CD4-positive, alpha-beta memory T cell (primary cell): ENCODE data around the gene ARMC3. TPM values are rescaled to one million over a fixed set of nuclear protein-coding genes. Genes with fewer than 3 reads are reported as not detected.
"Not testable (repeated sequence)": the region's sequence is repeated elsewhere in the genome, so short reads cannot be mapped to it uniquely, and the experiment has no call there.

ENCODE experiments used
- CTCF ChIA-PET: fragments of 350-600 bp; sonication (Branson Sonifier 250); formaldehyde crosslinking; loops from one replicate; lab custom pipeline; 2021; ENCODE audit warnings: inconsistent platforms; ENCODE audit not compliant: partially characterized antibody; lab: Charles Lee
- POLR2A ChIA-PET: fragments of 350-600 bp; sonication (Branson Sonifier 250); formaldehyde crosslinking; loops from one replicate; lab custom pipeline; 2021; ENCODE audit not compliant: partially characterized antibody; lab: Charles Lee
- DNase-seq, 5 donors: peaks; one replicate each; pipeline versions ENCODE4 v3.0.0 to v3.0.0-alpha.2; 2020 to 2022; ENCODE audit warnings: mixed read lengths in 1 of 5
- H3K27ac ChIP-seq: one replicate; pipeline ENCODE4 v1.7.0; 2013; ENCODE audit warnings: low read depth, low read length
- H3K27me3 ChIP-seq: 2 replicates; pipeline ENCODE4 v1.7.0; 2013; ENCODE audit warnings: mild to moderate bottlenecking, low read length, moderate library complexity; ENCODE audit not compliant: insufficient read depth
- H3K36me3 ChIP-seq: 2 replicates; pipeline ENCODE4 v1.7.0; 2013; ENCODE audit warnings: mild to moderate bottlenecking, low read length, moderate library complexity; ENCODE audit not compliant: insufficient read depth
- H3K4me1 ChIP-seq: 2 replicates; pipeline ENCODE4 v1.7.0; 2013; ENCODE audit warnings: mild to moderate bottlenecking, low read length, moderate library complexity; ENCODE audit not compliant: insufficient read depth
- H3K4me3 ChIP-seq, 2 donors: one replicate each; pipeline ENCODE4 v1.7.0; 2013; ENCODE audit warnings: low read length in 2 of 2, mild to moderate bottlenecking in 1 of 2
- H3K9me3 ChIP-seq, 2 donors: one replicate each; pipeline ENCODE4 v1.7.0; 2013; ENCODE audit warnings: low read length in 2 of 2, control low read depth in 1 of 2; ENCODE audit not compliant: control insufficient read depth in 1 of 2
- H3K27ac Mint-ChIP-seq, 7 donors: one replicate each; pipeline ENCODE4 v1.8.0; 2020 to 2021; ENCODE audit warnings: mixed read lengths in 7 of 7, mild to moderate bottlenecking in 6 of 7, inconsistent platforms in 3 of 7, moderate library complexity in 3 of 7
- H3K27me3 Mint-ChIP-seq, 2 donors: one replicate each; pipeline ENCODE4 v1.8.0; 2020 to 2021; ENCODE audit warnings: mixed read lengths in 2 of 2
- H3K36me3 Mint-ChIP-seq, 2 donors: one replicate each; pipeline ENCODE4 v1.8.0; 2020 to 2021; ENCODE audit warnings: mixed read lengths in 2 of 2, inconsistent platforms in 1 of 2, mild to moderate bottlenecking in 1 of 2
- H3K4me1 Mint-ChIP-seq, 4 donors: one replicate each; pipeline ENCODE4 v1.8.0; 2020 to 2021; ENCODE audit warnings: mixed read lengths in 4 of 4, mild to moderate bottlenecking in 1 of 4
- H3K4me3 Mint-ChIP-seq, 8 donors: one replicate each; pipeline ENCODE4 v1.8.0; 2020 to 2021; ENCODE audit warnings: mixed read lengths in 8 of 8, mild to moderate bottlenecking in 7 of 8, moderate library complexity in 6 of 8, inconsistent platforms in 3 of 8
- H3K9me3 Mint-ChIP-seq, 8 donors: one replicate each; pipeline ENCODE4 v1.8.0; 2020 to 2021; ENCODE audit warnings: mixed read lengths in 8 of 8, mild to moderate bottlenecking in 5 of 8, inconsistent platforms in 3 of 8, moderate library complexity in 1 of 8
- intact Hi-C: fragments of 100-400 bp; cut with micrococcal nuclease; formaldehyde crosslinking; loops from one replicate; pipeline ENCODE4 v1.15.1; 2023
- polyA plus RNA-seq, 2 donors: library from polyadenylated mRNA; unstranded; fragments of 300-500 nt; fragmentation: Illumina TruSeq; gene quantifications; one replicate each; pipeline ENCODE4 v1.2.3, GENCODE V29; 2021
- total RNA-seq, 2 experiments: library from RNA; stranded (reverse); gene quantifications; one replicate each; pipeline ENCODE4 v1.2.3, GENCODE V29; 2021

ARMC3 gene
- total and polyA plus RNA-seq, 4 experiments from 2014 or later = not detected

- ChIA-PET CTCF (no interaction called here), POLR2A (no interaction called here)
- H3K9me3 ChIP-seq = no peaks in the 10 kb centered on the region
- peaks cover 0 to 16% (median 6%) of the 10 kb centered on the region in 8 donors for H3K9me3 Mint-ChIP-seq
- no peaks in the 10 kb centered on the region for H3K27me3 ChIP-seq
- intact Hi-C loops = no loop called here
- no peak overlapping the region for H3K27ac ChIP-seq
- H3K27me3 Mint-ChIP-seq = peaks cover 0 to 2% of the 10 kb centered on the region in 2 donors
- no peak overlapping the region for H3K4me3 ChIP-seq
- no peaks in the 10 kb centered on the region for H3K4me1 ChIP-seq
- no peak overlapping the region for H3K27ac Mint-ChIP-seq
- no peaks in the 10 kb centered on the region for H3K4me1 Mint-ChIP-seq
- no peak overlapping the region for H3K4me3 Mint-ChIP-seq
- H3K36me3 ChIP-seq = no peaks in the 10 kb centered on the region
- DNase-seq = no peak
- H3K36me3 Mint-ChIP-seq = peaks cover 0 to 2% of the 10 kb centered on the region in 2 donors
Measured at GRCh38 chr10:22899775-22900174, 28.1 kb upstream of the ARMC3 start.

DNA sequence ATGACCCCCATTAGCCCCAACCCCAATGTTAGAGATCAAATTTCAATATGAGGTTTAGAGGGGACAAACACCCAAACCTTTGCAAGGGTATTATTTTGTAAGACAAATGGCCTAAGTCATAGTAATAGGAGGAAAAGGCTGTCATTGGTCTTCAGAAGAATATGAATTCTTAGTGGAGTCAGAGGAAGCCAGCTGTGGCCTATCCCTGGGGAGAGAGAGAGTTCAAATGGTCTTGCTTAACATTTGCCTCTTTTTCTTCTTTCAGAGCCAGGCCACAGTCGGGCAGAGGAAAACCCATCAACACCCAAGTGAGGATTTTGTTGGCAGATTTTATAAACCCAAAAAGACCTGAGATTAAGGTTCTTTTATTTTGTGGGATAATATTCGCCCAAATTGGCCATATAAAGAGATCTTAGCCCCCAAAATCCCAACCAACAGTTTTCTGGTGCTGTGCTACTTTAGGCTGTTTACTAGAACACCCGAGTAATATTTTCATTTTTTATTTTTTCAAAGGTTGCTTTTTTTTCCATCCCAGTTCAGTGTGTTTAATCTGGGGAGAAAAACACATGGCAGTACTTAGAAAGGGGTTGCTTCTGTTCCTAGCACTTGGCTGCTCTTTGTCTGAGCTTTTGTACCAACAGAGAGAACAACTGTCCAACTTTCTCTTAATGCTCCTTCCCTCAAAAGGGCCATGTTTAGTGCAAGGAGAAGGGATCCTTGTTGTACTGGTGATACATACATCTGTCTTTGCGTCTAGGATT lies 26.8 kb upstream of the ARMC3 start:
- Histone ChIP-seq H3K36me3 (no peaks in the 10 kb centered on the region), H3K27ac (no peak overlapping the region), H3K4me3 (no peak overlapping the region), H3K4me1 (no peaks in the 10 kb centered on the region), H3K9me3 (no peaks in the 10 kb centered on the region), H3K27me3 (no peaks in the 10 kb centered on the region)
- POLR2A ChIA-PET = no interaction called here
- CTCF ChIA-PET = no interaction called here
- H3K4me1 Mint-ChIP-seq = no peaks in the 10 kb centered on the region
- H3K9me3 Mint-ChIP-seq = peaks cover 0 to 25% (median 14%) of the 10 kb centered on the region in 8 donors
- H3K36me3 Mint-ChIP-seq = peaks cover 0 to 2% of the 10 kb centered on the region in 2 donors
- H3K27ac Mint-ChIP-seq = no peak overlapping the region
- intact Hi-C loops = no loop called here
- H3K27me3 Mint-ChIP-seq = peaks cover 0 to 2% of the 10 kb centered on the region in 2 donors
- no peak overlapping the region for H3K4me3 Mint-ChIP-seq
- DNase-seq = no peak

DNA sequence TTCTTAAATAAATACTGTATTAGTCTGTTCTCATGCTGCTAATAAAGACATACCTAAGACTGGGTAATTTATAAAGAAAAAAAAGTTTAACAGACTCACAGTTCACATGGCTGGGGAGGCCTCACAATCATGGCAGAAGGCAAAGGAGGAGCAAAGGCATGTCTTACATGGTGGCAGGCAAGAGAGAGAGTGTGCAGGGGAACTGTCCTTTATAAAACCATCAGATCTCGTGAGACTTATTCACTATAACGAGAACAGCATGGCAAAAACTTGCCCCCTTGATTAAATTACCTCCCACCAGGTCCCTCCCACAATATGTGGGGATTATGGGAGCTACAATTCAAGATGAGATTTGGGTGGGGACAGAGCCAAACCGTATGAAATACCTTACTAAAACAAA lies 25.7 kb upstream of the ARMC3 start:
- POLR2A ChIA-PET, H3K4me1 ChIP-seq, H3K4me3 ChIP-seq, intact Hi-C loops, H3K27me3 Mint-ChIP-seq, DNase-seq, H3K4me1 Mint-ChIP-seq, H3K4me3 Mint-ChIP-seq, H3K36me3 ChIP-seq, H3K27me3 ChIP-seq, H3K9me3 ChIP-seq, CTCF ChIA-PET, H3K27ac ChIP-seq, H3K36me3 Mint-ChIP-seq, H3K27ac Mint-ChIP-seq: not testable (repeated sequence)
- peaks cover 0 to 25% (median 14%) of the 10 kb centered on the region in 8 donors for H3K9me3 Mint-ChIP-seq

DNA sequence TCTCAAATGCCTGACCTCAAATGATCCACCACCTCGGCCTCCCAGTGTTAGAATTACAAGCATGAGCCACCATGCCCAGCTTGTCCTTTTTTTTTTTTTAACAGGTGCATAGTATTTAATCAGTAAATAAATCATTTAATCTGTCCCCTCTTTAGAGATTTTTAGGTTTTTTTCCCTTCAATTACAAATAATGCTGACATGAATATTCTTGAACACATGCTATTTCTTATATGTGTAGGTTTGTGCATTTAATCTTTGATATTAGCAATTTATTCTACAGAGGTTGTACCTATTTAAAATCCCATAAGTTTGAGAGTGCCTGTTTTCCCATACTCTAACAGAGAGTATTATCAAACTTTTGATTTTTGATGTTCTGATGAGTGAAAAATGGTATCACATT lies 24.2 kb upstream of the ARMC3 start:
- H3K4me1 Mint-ChIP-seq = no peaks in the 10 kb centered on the region
- no peaks in the 10 kb centered on the region for H3K36me3 ChIP-seq
- POLR2A ChIA-PET = no interaction called here
- H3K4me3 Mint-ChIP-seq = no peak overlapping the region
- H3K36me3 Mint-ChIP-seq = peaks cover 4 to 9% of the 10 kb centered on the region in 2 donors
- no peak overlapping the region for H3K4me3 ChIP-seq
- H3K27ac ChIP-seq = no peak overlapping the region
- DNase-seq = no peak
- CTCF ChIA-PET = no interaction called here
- H3K4me1 ChIP-seq = no peaks in the 10 kb centered on the region
- no peaks in the 10 kb centered on the region for H3K27me3 ChIP-seq
- H3K27me3 Mint-ChIP-seq = peaks cover 0 to 3% of the 10 kb centered on the region in 2 donors
- H3K9me3 Mint-ChIP-seq = peaks cover 0 to 41% (median 27%) of the 10 kb centered on the region in 8 donors
- H3K27ac Mint-ChIP-seq = no peak overlapping the region
- H3K9me3 ChIP-seq = peaks cover 0 to 1% of the 10 kb centered on the region in 2 donors
- intact Hi-C loops = no loop called here

- POLR2A ChIA-PET = no interaction called here
- no peak overlapping the region for H3K27ac ChIP-seq
- H3K4me3 Mint-ChIP-seq = no peak overlapping the region
- peaks cover 0 to 6% of the 10 kb centered on the region in 2 donors for H3K9me3 ChIP-seq
- no peaks in the 10 kb centered on the region for H3K4me1 Mint-ChIP-seq
- peaks cover 5 to 14% of the 10 kb centered on the region in 2 donors for H3K36me3 Mint-ChIP-seq
- H3K27me3 ChIP-seq = no peaks in the 10 kb centered on the region
- intact Hi-C loops = no loop called here
- no peak overlapping the region for H3K27ac Mint-ChIP-seq
- H3K4me3 ChIP-seq = no peak overlapping the region
- CTCF ChIA-PET = no interaction called here
- no peaks in the 10 kb centered on the region for H3K4me1 ChIP-seq
- H3K36me3 ChIP-seq = no peaks in the 10 kb centered on the region
- no peak for DNase-seq
- H3K27me3 Mint-ChIP-seq = peaks cover 0 to 3% of the 10 kb centered on the region in 2 donors
- peaks cover 0 to 59% (median 41%) of the 10 kb centered on the region in 8 donors for H3K9me3 Mint-ChIP-seq
Measured at GRCh38 chr10:22906767-22907166, 21.1 kb upstream of the ARMC3 start.

GRCh38 chr10:22908837-22909236 lies 19.0 kb upstream of the ARMC3 start:
- Mint-ChIP-seq H3K27me3 (peaks cover 0 to 3% of the 10 kb centered on the region in 2 donors), H3K27ac (no peak overlapping the region), H3K36me3 (peaks cover 3 to 14% of the 10 kb centered on the region in 2 donors), H3K4me1 (peaks cover 0 to 5% (median 1%) of the 10 kb centered on the region in 4 donors), H3K9me3 (peaks cover 0 to 52% (median 35%) of the 10 kb centered on the region in 8 donors), H3K4me3 (no peak overlapping the region)
- Histone ChIP-seq H3K27ac (no peak overlapping the region), H3K36me3 (no peaks in the 10 kb centered on the region), H3K4me1 (no peaks in the 10 kb centered on the region), H3K9me3 (peaks cover 0 to 6% of the 10 kb centered on the region in 2 donors), H3K27me3 (no peaks in the 10 kb centered on the region), H3K4me3 (no peak overlapping the region)
- ChIA-PET POLR2A (no interaction called here), CTCF (no interaction called here)
- no peak for DNase-seq
- intact Hi-C loops = no loop called here

GRCh38 chr10:22909673-22910072 lies 18.2 kb upstream of the ARMC3 start:
- intact Hi-C loops, H3K4me1 ChIP-seq, H3K9me3 ChIP-seq, DNase-seq, CTCF ChIA-PET, H3K27me3 Mint-ChIP-seq, H3K4me3 ChIP-seq, H3K4me3 Mint-ChIP-seq, H3K36me3 ChIP-seq, H3K4me1 Mint-ChIP-seq, H3K27ac Mint-ChIP-seq, H3K27ac ChIP-seq, H3K27me3 ChIP-seq, POLR2A ChIA-PET: not testable (repeated sequence)
- H3K36me3 Mint-ChIP-seq = peaks cover 3 to 14% of the 10 kb centered on the region in 2 donors
- peaks cover 0 to 48% (median 33%) of the 10 kb centered on the region in 8 donors for H3K9me3 Mint-ChIP-seq
